HG03060 (cell line): ENCODE results near the gene USP35.

Experiments used
- ATAC-seq: cut with Tn5 transposase; IDR thresholded peaks from one replicate; pipeline ENCODE4 v1.9.1; 2021; ENCODE audit warnings: low read depth, moderate number of reproducible peaks; ENCODE audit not compliant: unreplicated experiment

Gene USP35, protein sequence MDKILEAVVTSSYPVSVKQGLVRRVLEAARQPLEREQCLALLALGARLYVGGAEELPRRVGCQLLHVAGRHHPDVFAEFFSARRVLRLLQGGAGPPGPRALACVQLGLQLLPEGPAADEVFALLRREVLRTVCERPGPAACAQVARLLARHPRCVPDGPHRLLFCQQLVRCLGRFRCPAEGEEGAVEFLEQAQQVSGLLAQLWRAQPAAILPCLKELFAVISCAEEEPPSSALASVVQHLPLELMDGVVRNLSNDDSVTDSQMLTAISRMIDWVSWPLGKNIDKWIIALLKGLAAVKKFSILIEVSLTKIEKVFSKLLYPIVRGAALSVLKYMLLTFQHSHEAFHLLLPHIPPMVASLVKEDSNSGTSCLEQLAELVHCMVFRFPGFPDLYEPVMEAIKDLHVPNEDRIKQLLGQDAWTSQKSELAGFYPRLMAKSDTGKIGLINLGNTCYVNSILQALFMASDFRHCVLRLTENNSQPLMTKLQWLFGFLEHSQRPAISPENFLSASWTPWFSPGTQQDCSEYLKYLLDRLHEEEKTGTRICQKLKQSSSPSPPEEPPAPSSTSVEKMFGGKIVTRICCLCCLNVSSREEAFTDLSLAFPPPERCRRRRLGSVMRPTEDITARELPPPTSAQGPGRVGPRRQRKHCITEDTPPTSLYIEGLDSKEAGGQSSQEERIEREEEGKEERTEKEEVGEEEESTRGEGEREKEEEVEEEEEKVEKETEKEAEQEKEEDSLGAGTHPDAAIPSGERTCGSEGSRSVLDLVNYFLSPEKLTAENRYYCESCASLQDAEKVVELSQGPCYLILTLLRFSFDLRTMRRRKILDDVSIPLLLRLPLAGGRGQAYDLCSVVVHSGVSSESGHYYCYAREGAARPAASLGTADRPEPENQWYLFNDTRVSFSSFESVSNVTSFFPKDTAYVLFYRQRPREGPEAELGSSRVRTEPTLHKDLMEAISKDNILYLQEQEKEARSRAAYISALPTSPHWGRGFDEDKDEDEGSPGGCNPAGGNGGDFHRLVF

GRCh38 chr11:78188286-78189173 is at the start of gene USP35, which contains the start of gene KCTD21:
TSS of gene USP35 (plus strand) at chr11:78188919. CDS start at chr11:78196246, 7,327 bp downstream.
TSS of gene KCTD21 (minus strand) at chr11:78188626. CDS start at chr11:78174554, 14,072 bp downstream.
- ATAC-seq, result peak; percentile 90

- ATAC-seq, result peak; percentile 87
Observed at GRCh38 chr11:78139422-78140391, 49.0 kb upstream of the USP35 start, which contains the start of gene ALG8. TSS of gene ALG8 (minus strand) at chr11:78139626. CDS start at chr11:78139588, 38 bp downstream.

DNA sequence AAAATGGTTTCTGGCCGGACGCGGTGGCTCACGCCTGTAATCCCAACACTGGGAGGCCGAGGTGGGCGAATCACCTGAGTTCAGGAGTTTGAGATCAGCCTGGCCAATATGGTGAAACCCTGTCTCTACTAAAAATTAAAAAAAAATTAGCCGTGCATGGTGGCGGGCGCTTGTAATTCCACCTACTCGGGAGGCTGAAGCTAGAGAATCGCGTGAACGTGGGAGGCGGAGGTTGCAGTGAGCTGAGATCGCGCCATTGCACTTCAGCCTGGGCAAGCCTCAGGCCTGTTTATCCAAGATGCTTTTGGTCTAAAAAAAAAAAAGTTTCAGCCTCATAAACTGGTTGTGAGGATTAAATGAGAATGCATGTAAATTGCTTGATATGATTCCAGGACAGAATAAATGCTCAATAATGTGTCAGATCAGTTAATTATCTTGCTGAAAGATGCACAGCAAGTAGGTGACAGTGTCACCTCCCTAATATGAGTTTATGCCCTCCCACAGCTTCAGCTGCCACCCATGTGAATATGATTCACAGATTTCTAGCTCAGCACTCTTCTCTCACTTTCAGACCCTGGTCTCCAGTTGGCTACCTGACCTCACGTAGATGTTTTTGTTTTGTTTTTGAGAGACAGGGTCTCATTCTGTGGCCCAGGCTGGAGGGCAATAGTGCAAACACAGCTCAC is 48.2 kb upstream of the USP35 start:
- no peak for ATAC-seq

DNA sequence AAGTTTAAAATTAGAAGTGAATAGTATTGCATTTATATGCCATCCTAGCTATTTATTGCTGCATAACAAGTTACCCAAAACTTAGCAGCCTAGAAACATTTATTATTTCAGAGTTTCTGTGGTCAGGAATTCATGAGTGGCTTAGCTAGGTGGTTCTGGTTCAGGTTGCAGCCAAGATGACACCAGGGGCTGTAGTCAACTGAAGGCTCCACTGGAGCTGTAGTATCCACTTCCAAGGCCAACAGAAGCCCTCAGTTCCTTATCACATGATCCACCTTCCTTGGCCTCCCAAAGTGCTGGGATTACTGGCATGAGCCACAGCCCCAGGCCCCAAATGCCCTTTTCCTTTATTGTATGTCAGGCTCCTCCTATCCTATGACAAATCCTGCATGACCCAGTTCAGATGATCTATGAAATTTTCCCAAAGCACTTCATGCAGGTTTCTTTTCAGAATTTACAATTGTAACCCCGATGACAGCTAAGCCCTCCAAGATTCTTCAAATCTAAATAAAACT is 43.2 kb upstream of the USP35 start:
- no peak for ATAC-seq

- ATAC-seq, result no peak
Observed at GRCh38 chr11:78147807-78148206, 40.9 kb upstream of the USP35 start.

GRCh38 chr11:78149646-78150045 is 39.1 kb upstream of the USP35 start:
- no peak for ATAC-seq

- ATAC-seq, result no peak
Observed at GRCh38 chr11:78150346-78150745, 38.4 kb upstream of the USP35 start.

DNA sequence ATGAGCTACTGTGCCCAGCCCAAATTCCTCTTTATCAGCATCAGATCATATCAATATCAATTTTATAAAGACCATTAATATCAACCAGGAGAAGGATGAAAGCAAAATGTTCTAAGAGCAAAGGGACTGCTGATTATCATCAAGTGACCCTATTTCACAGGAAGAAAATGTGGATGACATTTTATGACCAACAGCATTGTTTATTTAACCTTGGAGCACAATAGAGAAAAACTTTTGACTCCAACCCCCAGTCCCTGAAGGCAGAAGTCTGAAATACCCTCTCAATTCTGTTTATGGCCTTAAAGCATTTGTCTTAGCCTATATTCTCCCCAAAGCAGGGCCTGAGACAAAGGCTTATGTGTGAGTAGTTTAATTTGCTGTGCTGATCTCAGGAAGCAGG is 38.0 kb upstream of the USP35 start:
- ATAC-seq, result no peak

DNA sequence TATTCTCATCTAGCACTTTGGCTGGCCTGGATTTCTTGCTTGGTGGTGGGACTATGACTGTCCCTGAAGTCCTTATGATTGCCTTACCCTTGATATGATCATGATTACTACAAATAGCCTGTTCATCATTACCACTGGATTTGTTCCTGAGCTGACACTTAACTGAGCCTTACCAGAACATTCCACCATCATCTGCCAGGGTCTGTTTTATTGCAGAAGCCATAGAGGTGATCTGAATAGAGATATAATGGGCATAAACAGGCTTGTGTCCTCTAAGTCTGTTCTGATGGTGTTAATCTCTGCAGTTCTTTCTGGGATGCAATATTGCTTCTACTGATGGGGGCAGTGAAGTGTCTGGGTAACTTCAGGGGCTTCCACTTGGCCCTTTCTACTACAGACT is 36.9 kb upstream of the USP35 start:
- ATAC-seq, result no peak

DNA sequence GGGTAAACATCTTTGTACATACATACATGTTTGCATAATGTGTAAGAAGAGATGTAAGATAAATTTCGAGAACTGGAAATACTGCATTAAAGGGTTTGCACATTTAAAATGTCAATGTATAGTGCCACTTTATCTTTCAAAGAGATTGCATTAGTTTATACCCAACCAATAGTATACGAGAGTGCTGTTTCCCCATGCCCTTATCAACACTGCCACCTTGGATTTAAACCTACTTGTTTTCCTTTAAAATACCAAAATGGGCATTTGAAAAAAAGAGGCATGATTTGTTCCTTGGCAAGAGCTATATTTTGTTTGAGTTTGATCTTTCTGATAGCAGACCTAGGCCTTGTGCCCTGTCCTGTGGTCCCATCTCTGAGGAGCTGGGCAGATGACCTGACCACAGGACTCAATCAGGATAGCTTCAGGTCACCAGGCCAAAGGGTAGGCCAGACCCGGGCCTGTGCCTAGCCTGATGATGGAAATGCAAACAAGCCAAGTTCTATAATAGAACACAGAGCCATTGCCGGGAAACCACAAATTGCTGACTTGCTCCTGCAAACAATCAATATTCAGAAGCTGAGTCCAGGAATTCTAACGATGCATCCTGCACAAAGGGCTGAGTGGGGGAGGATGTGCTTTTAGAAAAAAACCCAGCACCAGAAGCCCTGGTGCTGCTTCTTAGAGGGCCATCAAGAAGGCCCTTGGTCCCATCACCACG is 32.4 kb upstream of the USP35 start:
- no peak for ATAC-seq

GRCh38 chr11:78158987-78159652 is 29.6 kb upstream of the USP35 start:
- no peak for ATAC-seq

DNA sequence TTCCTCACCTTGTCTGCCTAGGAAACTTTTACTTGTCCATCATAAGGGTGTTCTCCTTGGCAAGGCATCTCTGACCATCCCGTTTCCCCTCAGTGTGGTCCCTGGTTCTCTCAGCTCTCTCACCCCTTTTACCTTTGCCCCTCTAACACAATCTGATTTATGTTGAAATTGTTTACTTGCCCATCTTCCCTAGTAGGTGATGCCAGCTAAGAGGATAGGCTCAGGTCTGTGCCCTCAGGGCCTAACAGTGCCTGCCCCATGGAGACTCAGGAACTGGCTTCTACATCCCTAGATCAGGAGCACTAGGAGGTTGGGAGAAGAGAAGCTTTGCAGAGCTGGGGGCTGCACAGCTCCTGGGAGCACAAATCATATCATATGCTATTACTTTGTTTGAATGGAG is 28.2 kb upstream of the USP35 start:
- no peak for ATAC-seq

- ATAC-seq, result no peak
Observed at GRCh38 chr11:78161346-78161745, 27.4 kb upstream of the USP35 start.

GRCh38 chr11:78161962-78162371 is 26.8 kb upstream of the USP35 start:
- ATAC-seq, result no peak

GRCh38 chr11:78163828-78164227 is 24.9 kb upstream of the USP35 start:
- ATAC-seq, result no peak

- ATAC-seq, result no peak
Observed at GRCh38 chr11:78164471-78164870, 24.2 kb upstream of the USP35 start.
